ENCODE data around the gene C1orf159. TPM values are rescaled to one million over a fixed set of nuclear protein-coding genes. Genes with fewer than 3 reads are reported as not detected.

The C1orf159 gene
- total RNA-seq, 2 experiments from 2014 or later: 11.1 to 11.3 TPM

- no peak overlapping the region for H3K27ac Mint-ChIP-seq
- DNase-seq (no peak), ATAC-seq (ENCODE audit: poor library complexity) (no peak)
- H3K27ac ChIP-seq (ENCODE audit: low read depth in 1 of 2, low read length in 2 of 2): no peak overlapping the region
- H3K27me3 ChIP-seq (ENCODE audit: control insufficient read depth in 1 of 2, insufficient read depth in 2 of 2, low read length in 2 of 2): no peaks in the 10 kb centered on the region
- no peak for TF ChIP-seq CTCF (IDR thresholded peaks at IDR 0.05)
- intact Hi-C loops (cut with DNase I, micrococcal nuclease): no loop called here
- H3K4me1 ChIP-seq (ENCODE audit: insufficient read depth, low read length): peaks cover under 1% of the 10 kb centered on the region
- no peak overlapping the region for H3K4me3 ChIP-seq (ENCODE audit: low read length)
- POLR2A ChIA-PET: no interaction called here
- H3K4me1 Mint-ChIP-seq (ENCODE audit: low read depth): no peaks in the 10 kb centered on the region
- H3K27me3 Mint-ChIP-seq: no peaks in the 10 kb centered on the region
- H3K9me3 ChIP-seq (ENCODE audit: control insufficient read depth in 1 of 2, insufficient read depth in 1 of 2, low read length in 2 of 2): no peaks in the 10 kb centered on the region
- no peaks in the 10 kb centered on the region for H3K36me3 Mint-ChIP-seq (ENCODE audit: low read depth)
- CTCF ChIA-PET: no interaction called here
- H3K4me3 Mint-ChIP-seq: no peak overlapping the region
- no peaks in the 10 kb centered on the region for H3K36me3 ChIP-seq (ENCODE audit: insufficient read depth, low read length)
- H3K9me3 Mint-ChIP-seq: no peaks in the 10 kb centered on the region
Measured at GRCh38 chr1:1127551-1128451, 11.9 kb upstream of the C1orf159 start.

GRCh38 chr1:1125945-1126344 lies 10.1 kb upstream of the C1orf159 start:
- Histone ChIP-seq H3K4me1 (ENCODE audit: insufficient read depth, low read length) (peaks cover 13% of the 10 kb centered on the region), H3K27me3 (ENCODE audit: control insufficient read depth in 1 of 2, insufficient read depth in 2 of 2, low read length in 2 of 2) (peaks cover 0 to 2% of the 10 kb centered on the region in 2 experiments), H3K9me3 (ENCODE audit: control insufficient read depth in 1 of 2, insufficient read depth in 1 of 2, low read length in 2 of 2) (no peaks in the 10 kb centered on the region), H3K36me3 (ENCODE audit: insufficient read depth, low read length) (no peaks in the 10 kb centered on the region), H3K4me3 (ENCODE audit: low read length) (no peak overlapping the region), H3K27ac (ENCODE audit: low read depth in 1 of 2, low read length in 2 of 2) (no peak overlapping the region)
- H3K27ac Mint-ChIP-seq: no peak overlapping the region
- DNase-seq (no peak), ATAC-seq (ENCODE audit: poor library complexity) (no peak)
- intact Hi-C loops (cut with DNase I, micrococcal nuclease): no loop called here
- CTCF ChIA-PET: no interaction called here
- POLR2A ChIA-PET: no interaction called here
- H3K4me1 Mint-ChIP-seq (ENCODE audit: low read depth): no peaks in the 10 kb centered on the region
- H3K36me3 Mint-ChIP-seq (ENCODE audit: low read depth): no peaks in the 10 kb centered on the region
- no peak for TF ChIP-seq CTCF (IDR thresholded peaks at IDR 0.05)
- no peaks in the 10 kb centered on the region for H3K9me3 Mint-ChIP-seq
- no peaks in the 10 kb centered on the region for H3K27me3 Mint-ChIP-seq
- H3K4me3 Mint-ChIP-seq: no peak overlapping the region

GRCh38 chr1:1124786-1125642 lies 9.1 kb upstream of the C1orf159 start:
- no peaks in the 10 kb centered on the region for H3K36me3 Mint-ChIP-seq (ENCODE audit: low read depth)
- intact Hi-C loops (cut with DNase I, micrococcal nuclease): loop anchor here in 1 of 2 experiments (5.0 kb wide), 1 partner anchor 182 kb away; the partner anchor contains the start of genes ACAP3 and PUSL1
- H3K36me3 ChIP-seq (ENCODE audit: insufficient read depth, low read length): no peaks in the 10 kb centered on the region
- no peaks in the 10 kb centered on the region for H3K9me3 Mint-ChIP-seq
- peaks cover 0 to 2% of the 10 kb centered on the region in 2 experiments for H3K27me3 ChIP-seq (ENCODE audit: control insufficient read depth in 1 of 2, insufficient read depth in 2 of 2, low read length in 2 of 2)
- no peak overlapping the region for H3K27ac ChIP-seq (ENCODE audit: low read depth in 1 of 2, low read length in 2 of 2)
- ChIA-PET POLR2A (no interaction called here), CTCF (no interaction called here)
- H3K4me3 ChIP-seq (ENCODE audit: low read length): no peak overlapping the region
- no peak for TF ChIP-seq CTCF (IDR thresholded peaks at IDR 0.05)
- no peaks in the 10 kb centered on the region for H3K4me1 Mint-ChIP-seq (ENCODE audit: low read depth)
- no peak overlapping the region for H3K4me3 Mint-ChIP-seq
- ATAC-seq (ENCODE audit: poor library complexity) (no peak), DNase-seq (no peak)
- no peaks in the 10 kb centered on the region for H3K27me3 Mint-ChIP-seq
- no peaks in the 10 kb centered on the region for H3K9me3 ChIP-seq (ENCODE audit: control insufficient read depth in 1 of 2, insufficient read depth in 1 of 2, low read length in 2 of 2)
- peaks cover 13% of the 10 kb centered on the region for H3K4me1 ChIP-seq (ENCODE audit: insufficient read depth, low read length)
- H3K27ac Mint-ChIP-seq: no peak overlapping the region
